BE2C (cell line): ENCODE measurements around the gene EXOC2.

Experiments
- DNase-seq: peaks from one replicate; pipeline ENCODE4 v3.0.0-alpha.2; 2020
- H3K27me3 ChIP-seq: fragments of 250-450 bp; sonication (Bioruptor Pico); 2 replicates; pipeline ENCODE4 v1.5.1; 2020; ENCODE audit warnings: mild to moderate bottlenecking
- H3K36me3 ChIP-seq: fragments of 250-450 bp; sonication (Bioruptor Pico); 2 replicates; pipeline ENCODE4 v1.5.1; 2020; ENCODE audit warnings: mild to moderate bottlenecking
- H3K4me1 ChIP-seq: fragments of 250-450 bp; sonication (Bioruptor Pico); 2 replicates; pipeline ENCODE4 v1.5.1; 2020
- H3K4me3 ChIP-seq: 2 replicates; pipeline ENCODE4 v1.5.1; 2011; ENCODE audit warnings: low read depth, low read length
- H3K9me3 ChIP-seq: fragments of 250-450 bp; sonication (Bioruptor Pico); 2 replicates; pipeline ENCODE4 v1.5.1; 2020
- TF ChIP-seq, protein P1 (sequence below): IDR thresholded peaks from 2 replicates; pipeline ENCODE4 v1.5.1; 2012; ENCODE audit warnings: mild to moderate bottlenecking, low read depth, low read length

EXOC2 gene

GRCh38 chr6:717135-717534 lies 24.2 kb upstream of the EXOC2 start:
- DNase-seq, result no peak
- no peaks in the 10 kb centered on the region for H3K4me1 ChIP-seq
- no peaks in the 10 kb centered on the region for H3K9me3 ChIP-seq
- peaks cover 50% of the 10 kb centered on the region for H3K27me3 ChIP-seq
- no peaks in the 10 kb centered on the region for H3K36me3 ChIP-seq
- no peak overlapping the region for H3K4me3 ChIP-seq
- TF ChIP-seq, protein P1, sequence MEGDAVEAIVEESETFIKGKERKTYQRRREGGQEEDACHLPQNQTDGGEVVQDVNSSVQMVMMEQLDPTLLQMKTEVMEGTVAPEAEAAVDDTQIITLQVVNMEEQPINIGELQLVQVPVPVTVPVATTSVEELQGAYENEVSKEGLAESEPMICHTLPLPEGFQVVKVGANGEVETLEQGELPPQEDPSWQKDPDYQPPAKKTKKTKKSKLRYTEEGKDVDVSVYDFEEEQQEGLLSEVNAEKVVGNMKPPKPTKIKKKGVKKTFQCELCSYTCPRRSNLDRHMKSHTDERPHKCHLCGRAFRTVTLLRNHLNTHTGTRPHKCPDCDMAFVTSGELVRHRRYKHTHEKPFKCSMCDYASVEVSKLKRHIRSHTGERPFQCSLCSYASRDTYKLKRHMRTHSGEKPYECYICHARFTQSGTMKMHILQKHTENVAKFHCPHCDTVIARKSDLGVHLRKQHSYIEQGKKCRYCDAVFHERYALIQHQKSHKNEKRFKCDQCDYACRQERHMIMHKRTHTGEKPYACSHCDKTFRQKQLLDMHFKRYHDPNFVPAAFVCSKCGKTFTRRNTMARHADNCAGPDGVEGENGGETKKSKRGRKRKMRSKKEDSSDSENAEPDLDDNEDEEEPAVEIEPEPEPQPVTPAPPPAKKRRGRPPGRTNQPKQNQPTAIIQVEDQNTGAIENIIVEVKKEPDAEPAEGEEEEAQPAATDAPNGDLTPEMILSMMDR, result no peak

DNA sequence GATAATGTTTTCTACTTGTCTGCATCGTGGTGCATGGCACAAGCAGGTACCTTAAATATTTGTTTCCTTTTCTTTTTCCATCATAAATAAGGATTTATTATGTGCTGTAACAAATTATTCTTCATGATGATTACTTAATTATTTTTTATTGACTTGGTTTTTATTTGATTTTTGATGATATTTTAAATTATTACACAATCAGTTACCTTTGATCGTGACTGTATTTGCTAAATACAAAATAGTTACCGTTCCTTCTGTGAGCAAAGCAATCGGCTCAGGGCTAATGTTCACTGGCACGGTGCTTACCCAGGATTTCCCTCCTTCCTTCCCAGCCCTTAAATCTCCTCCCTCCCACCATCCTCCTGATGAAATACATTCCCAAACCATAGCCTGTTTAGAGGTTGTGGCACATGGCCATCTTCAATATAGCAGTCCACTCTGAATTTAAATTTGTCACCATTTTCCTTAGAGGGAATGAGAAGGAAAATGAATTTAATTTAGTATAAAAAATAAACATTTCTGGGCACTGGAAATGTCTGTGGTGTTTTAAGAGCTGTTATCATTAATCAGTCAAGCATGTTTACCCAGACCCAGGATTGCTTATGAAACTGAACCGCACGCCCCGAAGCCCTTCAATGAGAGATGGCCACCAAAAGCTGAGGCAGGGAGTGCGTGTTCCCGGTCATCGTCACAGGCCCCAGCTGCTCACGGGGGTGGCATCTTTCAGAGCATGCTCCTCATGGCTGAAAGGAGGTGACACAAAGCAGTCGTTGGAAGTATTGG lies 23.0 kb upstream of the EXOC2 start:
- H3K36me3 ChIP-seq, result no peaks in the 10 kb centered on the region
- H3K9me3 ChIP-seq, result no peaks in the 10 kb centered on the region
- TF ChIP-seq, protein P1, result no peak
- H3K4me1 ChIP-seq, result no peaks in the 10 kb centered on the region
- DNase-seq, result no peak
- H3K27me3 ChIP-seq, result peaks cover 60% of the 10 kb centered on the region
- H3K4me3 ChIP-seq, result no peak overlapping the region

GRCh38 chr6:714100-714499 lies 21.2 kb upstream of the EXOC2 start:
- peaks cover 77% of the 10 kb centered on the region for H3K27me3 ChIP-seq
- H3K9me3 ChIP-seq, result no peaks in the 10 kb centered on the region
- DNase-seq, result no peak
- no peaks in the 10 kb centered on the region for H3K4me1 ChIP-seq
- no peak overlapping the region for H3K4me3 ChIP-seq
- no peaks in the 10 kb centered on the region for H3K36me3 ChIP-seq
- TF ChIP-seq, protein P1, result no peak

- DNase-seq, result no peak
- Histone ChIP-seq H3K4me1 (no peaks in the 10 kb centered on the region), H3K4me3 (no peak overlapping the region), H3K36me3 (no peaks in the 10 kb centered on the region), H3K9me3 (no peaks in the 10 kb centered on the region), H3K27me3 (peaks cover 79% of the 10 kb centered on the region)
- TF ChIP-seq, protein P1, result no peak
These were observed 20.4 kb upstream of the EXOC2 start for GRCh38 chr6:713351-713750.

DNA sequence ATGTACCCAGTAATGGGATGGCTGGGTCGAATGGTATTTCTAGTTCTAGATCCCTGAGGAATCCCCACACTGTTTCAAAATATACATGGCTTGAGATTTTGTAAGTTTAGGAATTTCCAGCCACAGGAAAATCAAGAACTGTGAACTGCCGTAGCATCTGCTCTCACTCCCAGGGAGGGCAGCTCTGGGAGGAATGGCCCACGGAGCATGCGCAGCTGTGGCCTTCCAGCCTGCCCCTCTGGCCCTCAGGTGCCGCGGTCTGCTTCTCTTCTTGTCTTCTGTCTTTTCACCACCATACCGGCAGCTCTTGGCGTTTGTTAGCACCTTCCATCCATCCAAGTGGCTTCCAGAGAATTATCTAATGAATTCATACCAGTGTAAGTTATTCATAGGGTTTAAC lies 19.9 kb upstream of the EXOC2 start:
- no peaks in the 10 kb centered on the region for H3K9me3 ChIP-seq
- TF ChIP-seq, protein P1, result no peak
- peaks cover 83% of the 10 kb centered on the region for H3K27me3 ChIP-seq
- no peak for DNase-seq
- H3K4me1 ChIP-seq, result no peaks in the 10 kb centered on the region
- H3K36me3 ChIP-seq, result no peaks in the 10 kb centered on the region
- H3K4me3 ChIP-seq, result no peak overlapping the region

DNA sequence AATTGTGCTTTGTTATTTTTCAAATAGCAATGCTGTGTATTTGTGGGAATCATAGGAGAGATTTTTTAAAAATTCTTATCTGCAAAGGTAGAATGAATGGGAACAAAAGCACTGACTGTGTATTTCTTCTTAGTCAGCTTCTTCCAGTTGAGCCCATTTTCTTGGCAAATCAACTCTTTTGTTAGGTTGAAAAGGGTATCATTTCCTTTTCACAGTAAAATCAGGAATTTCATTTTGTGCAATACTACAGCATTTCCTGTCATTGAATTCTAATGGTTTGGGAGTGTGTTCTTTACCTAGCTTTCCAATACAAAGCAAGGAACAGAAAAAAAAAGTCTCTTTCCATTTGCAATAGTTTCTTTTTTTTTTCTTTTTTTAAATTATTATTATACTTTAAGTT lies 19.0 kb upstream of the EXOC2 start:
- TF ChIP-seq, protein P1, result no peak
- DNase-seq, result no peak
- H3K4me3 ChIP-seq, result no peak overlapping the region
- H3K4me1 ChIP-seq, result no peaks in the 10 kb centered on the region
- no peaks in the 10 kb centered on the region for H3K9me3 ChIP-seq
- peaks cover 87% of the 10 kb centered on the region for H3K27me3 ChIP-seq
- no peaks in the 10 kb centered on the region for H3K36me3 ChIP-seq
